ENCODE measurements around the gene PPP2R2C. TPM values are rescaled to one million over a fixed set of nuclear protein-coding genes. Genes with fewer than 3 reads are reported as not detected.

PPP2R2C gene
- total and polyA plus RNA-seq, 9 of the 15 experiments (the other 6 are each of a cell fraction or from before 2014, with no cell fraction given) = 0.04 to 0.06 TPM; not detected in 7

DNA sequence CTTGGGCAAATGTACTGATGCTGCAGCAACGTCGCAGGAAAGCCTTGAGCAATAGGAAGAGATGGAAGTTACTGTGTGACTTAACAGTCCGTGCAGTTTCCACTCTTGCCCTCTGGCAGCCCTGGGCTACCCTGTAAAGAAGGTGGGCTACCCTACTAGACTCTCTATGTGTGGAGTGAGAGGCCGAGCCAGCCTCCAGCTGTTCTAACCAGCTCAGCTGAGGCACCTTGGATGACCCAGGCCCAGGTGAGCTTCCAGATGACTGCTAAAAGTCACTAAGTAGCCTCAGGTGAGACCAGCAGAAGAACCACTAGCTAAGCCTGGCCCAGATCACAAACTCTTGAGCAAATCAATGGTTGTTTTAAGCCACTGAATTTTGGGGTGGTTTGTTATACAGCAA is 34.9 kb upstream of the PPP2R2C start (continued):
- TF ChIP-seq, protein P1, sequence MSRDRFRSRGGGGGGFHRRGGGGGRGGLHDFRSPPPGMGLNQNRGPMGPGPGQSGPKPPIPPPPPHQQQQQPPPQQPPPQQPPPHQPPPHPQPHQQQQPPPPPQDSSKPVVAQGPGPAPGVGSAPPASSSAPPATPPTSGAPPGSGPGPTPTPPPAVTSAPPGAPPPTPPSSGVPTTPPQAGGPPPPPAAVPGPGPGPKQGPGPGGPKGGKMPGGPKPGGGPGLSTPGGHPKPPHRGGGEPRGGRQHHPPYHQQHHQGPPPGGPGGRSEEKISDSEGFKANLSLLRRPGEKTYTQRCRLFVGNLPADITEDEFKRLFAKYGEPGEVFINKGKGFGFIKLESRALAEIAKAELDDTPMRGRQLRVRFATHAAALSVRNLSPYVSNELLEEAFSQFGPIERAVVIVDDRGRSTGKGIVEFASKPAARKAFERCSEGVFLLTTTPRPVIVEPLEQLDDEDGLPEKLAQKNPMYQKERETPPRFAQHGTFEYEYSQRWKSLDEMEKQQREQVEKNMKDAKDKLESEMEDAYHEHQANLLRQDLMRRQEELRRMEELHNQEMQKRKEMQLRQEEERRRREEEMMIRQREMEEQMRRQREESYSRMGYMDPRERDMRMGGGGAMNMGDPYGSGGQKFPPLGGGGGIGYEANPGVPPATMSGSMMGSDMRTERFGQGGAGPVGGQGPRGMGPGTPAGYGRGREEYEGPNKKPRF (IDR thresholded peaks at IDR 0.05; ENCODE audit: low read depth, low read length) = no peak
- TF ChIP-seq ADNP (tag; IDR thresholded peaks at IDR 0.05) = no peak

DNA sequence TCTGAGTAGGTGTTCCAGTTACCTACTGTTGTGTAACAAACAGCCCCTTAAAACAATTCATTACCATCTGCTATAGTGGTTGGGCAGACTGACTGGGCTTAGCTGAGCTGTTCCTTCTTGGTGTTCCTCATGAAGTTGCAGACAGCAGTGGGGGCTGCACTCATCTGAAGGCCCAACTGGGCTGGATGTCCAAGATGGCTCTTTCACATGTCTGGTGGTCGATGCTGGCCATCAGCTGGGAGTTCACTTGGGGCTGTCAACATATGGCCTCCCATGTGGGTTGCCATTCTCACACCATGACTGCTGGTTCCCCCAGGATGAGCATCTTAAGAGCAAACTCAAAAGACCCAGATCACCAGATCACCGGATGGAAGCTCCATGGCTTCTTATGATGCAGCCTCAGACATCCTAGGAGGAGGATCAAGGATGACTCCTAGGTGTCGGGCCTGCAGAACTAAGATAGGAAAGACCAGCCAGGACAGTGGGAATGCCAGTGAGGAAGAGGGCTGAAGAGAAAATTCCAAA is 34.3 kb upstream of the PPP2R2C start:
- Histone ChIP-seq H3K9me3 (replicated peaks; ENCODE audit: control insufficient read depth, insufficient read depth, low read depth, low read length) (peaks cover 3% of the 10 kb centered on the region), H3K36me3 (ENCODE audit: control insufficient read depth, insufficient read depth, low read length) (no peaks in the 10 kb centered on the region), H3K9me1 (ENCODE audit: control insufficient read depth, insufficient read depth, low read length) (no peaks in the 10 kb centered on the region), H3K27ac (ENCODE audit: extremely low read depth, low read depth, low read length) (no peak overlapping the region), H3K4me3 (no peak overlapping the region), H3K4me1 (replicated peaks in 1 of 2; ENCODE audit: control insufficient read depth in 2 of 2, insufficient read depth in 2 of 2, low read length in 2 of 2) (no peaks in the 10 kb centered on the region), H3K9ac (ENCODE audit: insufficient read depth in 1 of 2, low read depth in 2 of 2, low read length in 2 of 2) (no peak overlapping the region), H3K27me3 (ENCODE audit: control insufficient read depth in 2 of 2, insufficient read depth in 2 of 2, low read length in 2 of 2) (peaks cover 0 to 4% of the 10 kb centered on the region in 2 experiments; a peak in 1 of 5 replicates), H2AFZ (ENCODE audit: low read depth, low read length) (no peak overlapping the region), H3K4me2 (ENCODE audit: insufficient read depth, low read length) (no peak overlapping the region), H4K20me1 (replicated peaks; ENCODE audit: control insufficient read depth, insufficient read depth, low read length) (no peaks in the 10 kb centered on the region), H3K79me2 (ENCODE audit: control insufficient read depth, insufficient read depth, low read length) (no peaks in the 10 kb centered on the region)
- intact Hi-C loops (cut with micrococcal nuclease) (no loop called here), in situ Hi-C loops (cut with MboI) (no loop called here)
- CTCF ChIA-PET (ENCODE audit: low intra/inter-chr PET ratio) = no interaction called here
- FAIRE-seq (no peak), DNase-seq (ENCODE audit: extremely low read depth in 1 of 4, low spot score in 3 of 4) (no peak), ATAC-seq (no peak)
- BruUV-seq (replicated peaks) = no TSS peak
- WGBS (ENCODE audit: insufficient coverage, low coverage, missing lambda C conversion rate) = 0% methylated on average over 3 of the region's 3 CpGs
- no peak for TF ChIP-seq STAG1 (CRISPR knock-in tag; IDR thresholded peaks at IDR 0.05; ENCODE audit: borderline replicate concordance)
- TF ChIP-seq TEAD4 (IDR thresholded peaks at IDR 0.05; ENCODE audit: low read length) = no peak
- TF ChIP-seq TEAD4 (CRISPR knock-in tag; IDR thresholded peaks at IDR 0.05; ENCODE audit: borderline replicate concordance) = no peak
- no peak for TF ChIP-seq ZNF133 (CRISPR knock-in tag; IDR thresholded peaks at IDR 0.05)
- no peak for TF ChIP-seq HDAC1 (IDR thresholded peaks at IDR 0.05)
- TF ChIP-seq EP300 (IDR thresholded peaks at IDR 0.05; ENCODE audit: low read length) = no peak
- TF ChIP-seq, protein P2, sequence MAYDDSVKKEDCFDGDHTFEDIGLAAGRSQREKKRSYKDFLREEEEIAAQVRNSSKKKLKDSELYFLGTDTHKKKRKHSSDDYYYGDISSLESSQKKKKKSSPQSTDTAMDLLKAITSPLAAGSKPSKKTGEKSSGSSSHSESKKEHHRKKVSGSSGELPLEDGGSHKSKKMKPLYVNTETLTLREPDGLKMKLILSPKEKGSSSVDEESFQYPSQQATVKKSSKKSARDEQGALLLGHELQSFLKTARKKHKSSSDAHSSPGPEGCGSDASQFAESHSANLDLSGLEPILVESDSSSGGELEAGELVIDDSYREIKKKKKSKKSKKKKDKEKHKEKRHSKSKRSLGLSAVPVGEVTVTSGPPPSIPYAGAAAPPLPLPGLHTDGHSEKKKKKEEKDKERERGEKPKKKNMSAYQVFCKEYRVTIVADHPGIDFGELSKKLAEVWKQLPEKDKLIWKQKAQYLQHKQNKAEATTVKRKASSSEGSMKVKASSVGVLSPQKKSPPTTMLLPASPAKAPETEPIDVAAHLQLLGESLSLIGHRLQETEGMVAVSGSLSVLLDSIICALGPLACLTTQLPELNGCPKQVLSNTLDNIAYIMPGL (CRISPR knock-in tag; IDR thresholded peaks at IDR 0.05) = no peak
- TF ChIP-seq, protein P3, sequence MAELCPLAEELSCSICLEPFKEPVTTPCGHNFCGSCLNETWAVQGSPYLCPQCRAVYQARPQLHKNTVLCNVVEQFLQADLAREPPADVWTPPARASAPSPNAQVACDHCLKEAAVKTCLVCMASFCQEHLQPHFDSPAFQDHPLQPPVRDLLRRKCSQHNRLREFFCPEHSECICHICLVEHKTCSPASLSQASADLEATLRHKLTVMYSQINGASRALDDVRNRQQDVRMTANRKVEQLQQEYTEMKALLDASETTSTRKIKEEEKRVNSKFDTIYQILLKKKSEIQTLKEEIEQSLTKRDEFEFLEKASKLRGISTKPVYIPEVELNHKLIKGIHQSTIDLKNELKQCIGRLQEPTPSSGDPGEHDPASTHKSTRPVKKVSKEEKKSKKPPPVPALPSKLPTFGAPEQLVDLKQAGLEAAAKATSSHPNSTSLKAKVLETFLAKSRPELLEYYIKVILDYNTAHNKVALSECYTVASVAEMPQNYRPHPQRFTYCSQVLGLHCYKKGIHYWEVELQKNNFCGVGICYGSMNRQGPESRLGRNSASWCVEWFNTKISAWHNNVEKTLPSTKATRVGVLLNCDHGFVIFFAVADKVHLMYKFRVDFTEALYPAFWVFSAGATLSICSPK (IDR thresholded peaks at IDR 0.05; ENCODE audit: borderline replicate concordance) = no peak
- TF ChIP-seq CHD2 (IDR thresholded peaks at IDR 0.05; ENCODE audit: low read depth, low read length) = no peak
- POLR2A ChIA-PET = interaction anchor here (0.8 kb wide), 1 partner anchor 28 kb away, joined by 3 read pairs; no protein-coding TSS in a partner anchor
